Immature natural killer cell (primary cell): ENCODE results near the gene LSS. TPM values are rescaled to one million over a fixed set of nuclear protein-coding genes. Genes with fewer than 3 reads are reported as not detected.
"Not testable (repeated sequence)": the region's sequence is repeated elsewhere in the genome, so short reads cannot be mapped to it uniquely, and the experiment has no call there.

Experiments
- DNase-seq, 3 donors: peaks; one replicate each; pipeline ENCODE4 v3.0.0; 2022; ENCODE audit warnings: mixed read lengths in 1 of 3
- H3K27ac Mint-ChIP-seq, 6 donors: one replicate each; pipeline ENCODE4 v1.8.0; 2020; ENCODE audit warnings: mixed read lengths in 6 of 6, mild to moderate bottlenecking in 5 of 6, inconsistent platforms in 4 of 6, moderate library complexity in 3 of 6
- H3K27me3 Mint-ChIP-seq, 3 donors: one replicate each; pipeline ENCODE4 v1.8.0; 2020 to 2021; ENCODE audit warnings: low read depth in 3 of 3, mild to moderate bottlenecking in 3 of 3, mixed read lengths in 3 of 3, moderate library complexity in 3 of 3, inconsistent platforms in 1 of 3
- H3K36me3 Mint-ChIP-seq, 3 donors: one replicate each; pipeline ENCODE4 v1.8.0; 2020; ENCODE audit warnings: mixed read lengths in 3 of 3, inconsistent platforms in 2 of 3, mild to moderate bottlenecking in 2 of 3
- H3K4me1 Mint-ChIP-seq, 2 donors: one replicate each; pipeline ENCODE4 v1.8.0; 2020; ENCODE audit warnings: inconsistent platforms in 2 of 2, mild to moderate bottlenecking in 2 of 2, mixed read lengths in 2 of 2, moderate library complexity in 1 of 2
- H3K4me3 Mint-ChIP-seq, 5 donors: one replicate each; pipeline ENCODE4 v1.8.0; 2020; ENCODE audit warnings: mild to moderate bottlenecking in 5 of 5, mixed read lengths in 5 of 5, inconsistent platforms in 3 of 5, moderate library complexity in 3 of 5
- H3K9me3 Mint-ChIP-seq, 6 donors: one replicate each; pipeline ENCODE4 v1.8.0; 2020; ENCODE audit warnings: mild to moderate bottlenecking in 6 of 6, mixed read lengths in 6 of 6, inconsistent platforms in 4 of 6, moderate library complexity in 3 of 6
- polyA plus RNA-seq, 3 donors: library from polyadenylated mRNA; unstranded; fragments of 300-500 nt; fragmentation: Illumina TruSeq; gene quantifications; one replicate each; pipeline ENCODE4 v1.2.3, GENCODE V29; 2021

Gene LSS
- polyA plus RNA-seq, 3 donors from 2014 or later: 11.3 to 26.2 (median 13.9) TPM

DNA sequence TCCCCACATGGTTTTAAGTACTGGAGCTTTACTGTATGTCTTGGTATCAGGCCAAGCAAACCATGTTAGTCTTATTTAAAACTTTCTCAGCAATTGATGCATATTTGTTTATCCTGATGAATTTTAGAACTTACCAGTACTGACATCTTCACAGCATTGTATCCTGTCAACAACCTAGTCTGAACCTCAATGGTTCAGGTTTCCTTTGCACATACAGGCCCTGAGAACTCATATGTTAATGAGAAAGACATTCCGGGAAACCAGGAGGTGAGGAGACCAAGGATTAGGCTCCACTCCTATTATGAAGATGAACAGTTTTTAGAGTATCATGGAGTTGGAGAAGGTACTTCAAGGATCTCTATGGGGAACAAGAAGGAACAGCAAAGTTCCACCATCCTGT lies 13.0 kb upstream of the LSS start:
- H3K27ac Mint-ChIP-seq: peak overlapping the region in 3 of 6 donors; percentile 34 to 72 (median 38)
- H3K4me1 Mint-ChIP-seq: peaks cover 0 to 14% of the 10 kb centered on the region in 2 donors
- H3K27me3 Mint-ChIP-seq, H3K4me3 Mint-ChIP-seq, DNase-seq, H3K9me3 Mint-ChIP-seq: not testable (repeated sequence)
- H3K36me3 Mint-ChIP-seq: peaks cover 35 to 55% (median 41%) of the 10 kb centered on the region in 3 donors

DNA sequence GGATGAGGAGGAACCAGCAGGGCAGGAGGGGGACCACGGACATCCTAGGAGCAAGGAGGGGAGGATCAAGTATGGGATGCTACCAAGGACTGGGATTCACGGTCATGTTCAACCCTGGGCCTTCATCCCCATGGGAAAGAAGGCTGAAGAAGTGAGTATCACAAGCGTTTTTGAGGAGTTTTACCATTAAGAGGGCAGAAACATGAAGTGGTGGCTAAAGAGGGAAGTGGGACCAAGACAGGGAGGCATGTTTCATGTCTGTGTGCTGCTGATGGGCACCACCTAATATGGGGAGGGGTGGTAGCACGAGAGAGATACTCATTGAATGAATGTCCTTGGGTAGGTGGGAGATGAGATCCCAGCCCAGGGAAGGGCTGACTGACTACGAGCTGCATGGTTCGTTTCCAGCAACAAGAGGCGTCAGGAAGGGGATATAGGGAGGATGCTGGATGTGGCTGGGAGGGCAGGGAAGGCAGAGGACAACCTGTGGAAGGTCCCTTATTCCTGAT lies 11.3 kb upstream of the LSS start:
- no peaks in the 10 kb centered on the region for H3K9me3 Mint-ChIP-seq
- H3K27ac Mint-ChIP-seq: peak overlapping the region in 2 of 6 donors; percentile 8 to 80
- H3K36me3 Mint-ChIP-seq: peaks cover 28 to 61% (median 41%) of the 10 kb centered on the region in 3 donors
- H3K4me1 Mint-ChIP-seq: peaks cover 5 to 12% of the 10 kb centered on the region in 2 donors
- peaks cover 0 to 2% (median 0%) of the 10 kb centered on the region in 3 donors for H3K27me3 Mint-ChIP-seq
- H3K4me3 Mint-ChIP-seq: no peak overlapping the region
- no peak for DNase-seq

DNA sequence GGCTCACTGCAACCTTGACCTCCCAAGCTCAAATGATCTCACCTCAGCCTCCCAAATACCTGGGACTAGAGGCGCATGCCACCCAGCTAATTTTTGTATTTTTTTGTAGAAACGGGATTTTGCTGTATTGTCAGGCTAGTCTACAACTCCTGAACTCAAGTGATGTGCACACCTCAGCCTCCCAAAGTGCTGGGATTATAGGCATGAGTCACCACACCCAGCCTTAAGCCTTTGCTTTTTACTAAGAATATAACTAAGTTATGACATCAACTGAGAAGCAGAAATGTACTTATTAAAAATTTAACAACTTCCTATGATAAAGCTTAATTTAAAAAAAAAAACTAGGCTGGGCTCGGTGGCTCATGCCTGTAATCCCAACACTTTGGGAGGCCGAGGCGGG lies 8.9 kb upstream of the LSS start:
- Mint-ChIP-seq H3K27ac (no peak overlapping the region), H3K4me3 (no peak overlapping the region), H3K9me3 (no peaks in the 10 kb centered on the region), H3K27me3 (no peaks in the 10 kb centered on the region), H3K4me1 (peaks cover 29 to 30% of the 10 kb centered on the region in 2 donors), H3K36me3 (peaks cover 28 to 56% (median 49%) of the 10 kb centered on the region in 3 donors)
- no peak for DNase-seq

DNA sequence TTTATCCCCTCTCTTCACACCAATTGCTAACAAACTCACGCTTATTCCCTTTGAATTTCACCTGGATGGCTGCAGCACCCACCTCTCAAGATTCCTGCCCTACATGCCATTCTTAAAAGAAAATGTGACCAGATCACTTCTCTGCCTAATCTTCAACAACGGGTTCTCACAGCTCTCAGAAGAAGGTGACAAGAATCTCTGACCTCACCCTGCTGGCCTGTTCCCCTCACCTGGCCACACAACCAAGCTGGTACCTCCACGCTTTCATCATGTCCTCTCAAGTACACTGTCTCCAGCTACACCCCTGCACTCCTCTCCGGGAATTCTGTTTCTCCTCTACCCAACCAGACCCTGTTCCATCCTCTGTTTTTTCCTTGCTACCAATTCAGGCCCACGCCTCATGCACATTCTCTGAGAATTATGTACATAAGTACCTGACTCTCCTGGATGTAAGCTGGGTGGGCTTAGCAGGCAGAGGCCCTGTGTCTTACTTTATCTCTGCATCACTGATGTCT lies 5.9 kb upstream of the LSS start:
- peaks cover 0 to 3% (median 0%) of the 10 kb centered on the region in 3 donors for H3K27me3 Mint-ChIP-seq
- peak overlapping the region; percentile 82 to 93 (median 86) for H3K27ac Mint-ChIP-seq
- H3K36me3 Mint-ChIP-seq: peaks cover 16 to 48% (median 38%) of the 10 kb centered on the region in 3 donors
- peaks cover 52 to 60% of the 10 kb centered on the region in 2 donors for H3K4me1 Mint-ChIP-seq
- no peak for DNase-seq
- H3K4me3 Mint-ChIP-seq: peak overlapping the region; percentile 69 to 80 (median 72)
- H3K9me3 Mint-ChIP-seq: no peaks in the 10 kb centered on the region

DNA sequence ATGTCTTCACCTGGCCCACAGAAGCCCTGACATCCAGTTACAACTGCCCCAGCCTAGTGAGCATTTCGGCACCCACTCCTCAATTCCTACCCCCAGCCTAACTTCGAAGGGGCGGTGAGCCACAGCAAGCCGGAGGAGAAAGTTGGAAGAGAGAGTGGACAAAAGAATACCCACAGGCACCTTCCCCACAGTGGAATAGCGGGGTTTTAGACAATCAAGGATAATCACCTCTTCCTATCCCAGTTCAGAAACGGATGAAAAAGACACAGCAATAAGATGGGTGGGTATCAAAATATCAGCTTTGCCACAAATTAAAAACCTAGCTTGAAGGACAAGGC lies 1.3 kb upstream of the LSS start:
- no peaks in the 10 kb centered on the region for H3K9me3 Mint-ChIP-seq
- DNase-seq: no peak
- H3K4me3 Mint-ChIP-seq: peak overlapping the region; percentile 79 to 95 (median 83)
- peaks cover 6 to 23% (median 11%) of the 10 kb centered on the region in 3 donors for H3K36me3 Mint-ChIP-seq
- peak overlapping the region; percentile 69 to 85 (median 78) for H3K27ac Mint-ChIP-seq
- H3K4me1 Mint-ChIP-seq: peaks cover 74 to 92% of the 10 kb centered on the region in 2 donors
- H3K27me3 Mint-ChIP-seq: peaks cover 0 to 13% (median 2%) of the 10 kb centered on the region in 3 donors

DNA sequence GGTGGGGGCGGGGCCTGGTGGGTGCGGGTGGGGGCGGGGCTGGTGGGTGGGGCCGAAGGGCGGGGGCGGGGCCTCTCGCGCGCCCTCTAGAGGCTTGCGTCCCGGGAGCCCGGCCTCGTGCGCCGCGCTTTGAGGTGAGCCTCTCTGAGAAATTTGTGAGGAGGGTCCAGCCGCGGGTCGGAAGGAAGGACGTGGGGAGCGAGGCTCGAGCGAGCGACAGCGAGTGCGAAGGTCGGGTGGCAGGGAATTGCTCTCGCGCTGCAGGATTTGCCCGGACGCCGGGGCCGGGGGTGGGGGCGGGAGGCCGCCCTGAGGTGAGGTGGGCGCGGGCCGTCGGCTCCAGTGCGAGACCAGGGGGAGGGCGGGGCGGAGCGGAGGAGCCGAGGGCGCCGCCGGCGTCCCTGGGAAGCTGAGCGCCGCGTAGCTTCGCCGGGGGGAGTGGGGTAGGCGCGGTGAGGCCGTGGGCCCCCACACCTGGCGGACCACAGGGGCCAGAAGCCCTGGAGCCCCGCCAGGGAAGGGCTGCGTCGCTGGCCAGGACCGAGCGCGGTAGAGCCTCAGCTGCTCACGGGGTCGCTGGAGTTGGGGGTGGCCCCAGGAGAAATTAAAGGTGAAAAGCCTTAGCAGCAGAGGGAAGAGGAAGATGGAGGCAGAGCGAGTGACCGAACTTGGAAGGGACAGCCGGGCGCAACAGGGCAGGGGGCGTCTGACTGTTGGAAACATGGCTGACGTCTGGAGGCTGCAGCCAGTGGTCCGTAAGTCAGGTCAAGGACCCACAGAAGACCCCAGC lies 754 bp upstream of the LSS start:
- Mint-ChIP-seq H3K9me3 (no peaks in the 10 kb centered on the region), H3K4me1 (peaks cover 68 to 88% of the 10 kb centered on the region in 2 donors), H3K27me3 (peaks cover 0 to 13% (median 2%) of the 10 kb centered on the region in 3 donors), H3K27ac (peak overlapping the region; percentile 79 to 95 (median 92)), H3K36me3 (peaks cover 0 to 18% (median 6%) of the 10 kb centered on the region in 3 donors), H3K4me3 (peak overlapping the region; percentile 82 to 96 (median 94))
- DNase-seq: no peak

GRCh38 chr21:46227811-46228344 lies 696 bp downstream of the LSS start:
- H3K9me3 Mint-ChIP-seq: no peaks in the 10 kb centered on the region
- peak overlapping the region; percentile 74 to 85 (median 81) for H3K27ac Mint-ChIP-seq
- peak overlapping the region; percentile 82 to 88 (median 87) for H3K4me3 Mint-ChIP-seq
- H3K36me3 Mint-ChIP-seq: peaks cover 0 to 12% (median 4%) of the 10 kb centered on the region in 3 donors
- peaks cover 0 to 13% (median 2%) of the 10 kb centered on the region in 3 donors for H3K27me3 Mint-ChIP-seq
- DNase-seq: no peak
- peaks cover 53 to 73% of the 10 kb centered on the region in 2 donors for H3K4me1 Mint-ChIP-seq

- Mint-ChIP-seq H3K27me3 (peaks cover 0 to 13% (median 2%) of the 10 kb centered on the region in 3 donors), H3K36me3 (peaks cover 0 to 11% (median 4%) of the 10 kb centered on the region in 3 donors), H3K27ac (peak overlapping the region; percentile 78 to 85 (median 81)), H3K4me1 (peaks cover 47 to 65% of the 10 kb centered on the region in 2 donors), H3K9me3 (no peaks in the 10 kb centered on the region), H3K4me3 (peak overlapping the region; percentile 82 to 88 (median 87))
- DNase-seq: no peak
These were observed 1.5 kb downstream of the LSS start for GRCh38 chr21:46226920-46227599.

DNA sequence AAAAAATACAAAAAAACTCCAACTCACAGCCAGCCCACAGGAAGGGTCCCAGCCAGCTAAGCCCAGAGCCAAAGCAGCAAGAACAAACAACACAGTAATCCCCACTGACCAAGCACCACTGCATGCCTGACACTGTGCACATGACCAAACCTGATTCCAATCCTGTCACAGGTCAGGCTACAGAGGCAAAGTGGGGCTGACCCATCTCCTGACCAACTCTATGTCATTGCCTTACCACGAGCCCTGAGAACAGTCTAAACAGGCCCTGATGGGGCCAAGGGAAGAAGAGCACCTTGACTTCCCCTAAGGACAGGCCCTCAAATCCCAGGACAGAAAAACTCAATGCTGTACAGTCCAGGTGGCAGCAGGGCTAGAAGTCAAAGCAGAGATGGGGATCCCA lies 2.4 kb downstream of the LSS start:
- H3K27me3 Mint-ChIP-seq: peaks cover 0 to 11% (median 2%) of the 10 kb centered on the region in 3 donors
- H3K4me1 Mint-ChIP-seq: peaks cover 38 to 56% of the 10 kb centered on the region in 2 donors
- H3K9me3 Mint-ChIP-seq: no peaks in the 10 kb centered on the region
- peak overlapping the region in 3 of 5 donors; percentile 2 to 65 (median 5) for H3K4me3 Mint-ChIP-seq
- H3K27ac Mint-ChIP-seq: peak overlapping the region in 5 of 6 donors; percentile 28 to 81 (median 49)
- H3K36me3 Mint-ChIP-seq: peaks cover 0 to 4% (median 2%) of the 10 kb centered on the region in 3 donors
- no peak for DNase-seq

- peaks cover 25 to 34% of the 10 kb centered on the region in 2 donors for H3K4me1 Mint-ChIP-seq
- H3K27me3 Mint-ChIP-seq: peaks cover 0 to 15% (median 0%) of the 10 kb centered on the region in 3 donors
- H3K27ac Mint-ChIP-seq, H3K9me3 Mint-ChIP-seq, H3K4me3 Mint-ChIP-seq, H3K36me3 Mint-ChIP-seq, DNase-seq: not testable (repeated sequence)
These were observed 4.9 kb downstream of the LSS start for GRCh38 chr21:46223661-46224060.

- no peak for DNase-seq
- Mint-ChIP-seq H3K9me3 (no peaks in the 10 kb centered on the region), H3K27me3 (peaks cover 0 to 13% (median 0%) of the 10 kb centered on the region in 3 donors), H3K36me3 (peaks cover 6 to 10% (median 7%) of the 10 kb centered on the region in 3 donors), H3K27ac (no peak overlapping the region), H3K4me3 (no peak overlapping the region), H3K4me1 (peaks cover 25 to 34% of the 10 kb centered on the region in 2 donors)
These were observed 5.4 kb downstream of the LSS start for GRCh38 chr21:46223217-46223616.

- H3K4me1 Mint-ChIP-seq: peaks cover 19 to 28% of the 10 kb centered on the region in 2 donors
- H3K27me3 Mint-ChIP-seq: peaks cover 0 to 9% (median 0%) of the 10 kb centered on the region in 3 donors
- peaks cover 6 to 10% (median 7%) of the 10 kb centered on the region in 3 donors for H3K36me3 Mint-ChIP-seq
- DNase-seq: no peak
- no peaks in the 10 kb centered on the region for H3K9me3 Mint-ChIP-seq
- H3K4me3 Mint-ChIP-seq: no peak overlapping the region
- peak overlapping the region in 1 of 6 donors; percentile 27 for H3K27ac Mint-ChIP-seq
These were observed 6.0 kb downstream of the LSS start for GRCh38 chr21:46222436-46223116.
